ENCODE measurements around the gene ANO3.
A peak's percentile ranks its signal among the peaks of the same experiment; 100 is the strongest.

The ANO3 gene

DNA sequence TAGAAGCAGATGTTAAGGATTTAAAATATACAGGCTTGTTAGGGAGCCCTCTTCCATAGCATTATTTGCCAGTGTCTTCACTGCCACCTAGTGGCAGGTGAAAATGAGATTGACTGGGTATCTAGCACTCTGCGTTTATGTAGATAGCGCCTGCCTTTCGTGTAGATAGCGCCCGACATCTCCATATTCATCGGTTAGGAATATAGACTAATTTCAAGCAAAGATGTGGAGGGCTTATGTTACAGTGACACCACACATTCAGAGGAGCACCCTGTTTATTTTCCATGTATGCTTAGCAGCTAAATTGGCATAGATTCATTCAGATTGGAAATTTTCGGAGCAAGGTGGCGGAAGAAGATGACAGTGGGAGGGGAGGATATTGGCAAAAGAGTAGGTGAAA lies 318.0 kb downstream of the ANO3 start:
- DNase-seq, result peak; percentile 53

DNA sequence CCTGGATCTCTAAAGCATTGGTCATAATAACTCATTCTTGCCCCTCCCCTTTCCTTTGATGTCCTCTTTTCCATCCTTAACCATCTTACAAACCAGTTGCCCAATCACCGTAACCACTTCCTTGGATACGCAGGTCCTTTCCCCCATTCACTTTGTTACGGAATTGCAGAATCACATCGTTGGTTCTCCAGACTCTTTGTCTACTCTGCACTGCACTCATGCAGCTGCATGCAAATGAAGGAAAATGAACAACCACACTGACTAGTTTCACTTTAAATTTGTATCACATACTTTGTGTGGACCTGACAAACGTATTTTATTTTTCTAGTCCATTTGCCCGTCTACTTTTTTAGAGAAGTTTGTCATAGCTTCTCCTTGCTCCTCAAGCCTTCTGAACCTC lies 320.0 kb downstream of the ANO3 start:
- DNase-seq, result no peak

DNA sequence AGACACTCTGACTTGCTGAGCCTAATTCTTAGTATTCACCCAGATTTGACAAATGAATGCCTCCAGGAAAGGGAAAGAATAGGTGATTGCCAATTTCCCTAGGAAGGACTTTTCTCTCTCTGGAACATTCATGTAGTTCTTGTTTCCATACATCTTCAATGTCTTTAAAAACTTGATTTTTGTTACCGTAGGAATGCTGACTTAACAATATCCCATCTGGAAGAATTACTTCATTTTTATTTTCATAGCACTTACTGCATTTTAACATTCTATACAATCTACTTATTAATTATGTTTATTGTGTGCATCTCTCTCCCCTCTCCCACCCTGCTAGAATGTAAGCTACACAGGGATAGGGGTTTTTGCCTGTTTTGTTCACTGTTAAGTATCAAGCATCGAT lies 323.4 kb downstream of the ANO3 start:
- no peak for DNase-seq

GRCh38 chr11:26662916-26663315 lies 331.0 kb downstream of the ANO3 start:
- no peak for DNase-seq

DNA sequence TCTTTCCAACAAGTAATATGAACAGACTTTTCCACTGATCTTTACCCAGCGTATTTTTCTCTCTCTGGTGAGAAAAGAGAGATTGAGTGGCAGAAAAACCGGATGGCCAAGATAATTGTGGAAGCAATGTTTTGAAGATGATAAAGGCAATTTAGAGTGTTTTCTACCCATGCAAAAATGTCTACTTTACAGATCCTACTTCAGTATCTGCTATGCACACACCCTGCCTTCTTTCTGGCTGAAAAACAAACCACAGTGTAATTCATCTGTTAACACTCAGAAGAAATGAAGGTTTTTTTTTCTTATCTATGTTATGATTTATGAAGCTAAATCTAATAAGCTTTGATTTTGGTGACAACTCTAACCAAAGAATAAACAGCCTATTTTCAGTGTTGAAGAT lies 333.1 kb downstream of the ANO3 start:
- no peak for DNase-seq

DNA sequence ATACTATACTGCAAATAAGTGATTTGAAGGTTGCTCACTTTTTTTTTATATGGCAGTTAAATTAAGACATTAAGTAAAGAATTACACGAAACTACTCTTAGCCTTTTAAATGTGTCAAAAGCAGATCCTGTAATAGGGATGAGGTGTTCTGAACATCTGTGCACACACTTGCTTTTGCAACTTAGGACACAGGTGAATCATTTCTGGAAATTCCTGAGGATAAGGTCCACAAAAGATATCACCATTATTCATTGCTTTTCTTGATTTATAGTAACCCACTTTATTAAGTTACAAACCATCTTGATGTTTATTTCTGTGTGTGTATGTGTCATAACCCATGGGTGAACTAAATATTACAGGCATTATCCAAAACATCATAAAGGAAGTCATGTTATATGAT lies 334.0 kb downstream of the ANO3 start:
- DNase-seq, result no peak

DNA sequence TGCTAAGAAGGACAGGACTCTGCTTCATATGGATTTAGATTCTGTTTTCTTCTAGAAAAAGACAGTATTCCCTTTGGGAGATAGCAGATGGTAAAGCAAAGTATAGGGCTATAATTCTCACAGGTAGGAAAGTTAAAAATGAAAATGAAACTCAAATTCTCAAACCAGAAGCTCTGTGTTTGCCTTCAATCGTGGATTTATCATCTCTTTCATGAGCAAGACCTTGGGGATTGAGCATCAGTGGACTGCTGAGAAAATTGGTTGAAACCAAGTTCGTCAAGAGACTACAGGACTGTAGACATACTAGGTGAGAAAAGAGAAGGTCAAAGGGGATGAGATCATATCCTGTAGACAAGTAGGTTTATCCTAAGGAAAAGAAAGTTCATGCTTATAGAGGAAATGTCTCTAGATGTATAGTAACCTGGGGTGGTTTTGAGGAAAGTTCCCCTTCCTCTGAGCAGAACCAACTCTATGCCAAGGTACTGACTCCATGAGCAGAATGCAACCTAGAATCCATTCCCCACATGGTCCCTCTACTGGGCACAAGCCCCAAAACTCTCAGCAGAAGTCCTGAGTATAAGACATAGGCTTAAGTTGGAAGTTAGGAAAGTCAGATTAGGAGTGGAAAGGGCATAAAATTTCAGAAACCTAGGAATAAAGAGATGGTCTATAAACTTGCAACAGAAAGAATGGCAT lies 343.5 kb downstream of the ANO3 start:
- DNase-seq, result no peak

- no peak for DNase-seq
Measured at GRCh38 chr11:26676641-26677040, 344.7 kb downstream of the ANO3 start.

GRCh38 chr11:26677566-26677965 lies 345.6 kb downstream of the ANO3 start:
- DNase-seq, result no peak

DNA sequence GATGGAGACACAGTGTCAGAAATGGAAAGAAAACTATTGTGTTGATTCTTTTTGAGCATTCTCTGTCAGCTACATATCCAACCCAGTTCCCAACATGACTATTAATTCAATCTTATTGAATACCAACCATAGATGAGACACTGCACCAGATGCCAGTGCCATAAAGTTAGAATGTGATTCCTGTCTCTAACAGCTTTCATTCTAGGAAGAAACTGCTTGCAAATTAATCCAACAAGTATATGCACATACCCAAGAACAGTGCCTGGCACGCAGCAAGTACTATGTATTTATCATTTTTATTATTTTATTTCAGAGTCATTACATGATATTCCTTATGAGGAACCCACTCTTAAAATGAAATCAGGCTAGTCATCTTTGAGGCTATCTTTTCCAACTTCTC lies 355.4 kb downstream of the ANO3 start:
- DNase-seq, result no peak

- no peak for DNase-seq
Measured at GRCh38 chr11:26688701-26689100, 356.8 kb downstream of the ANO3 start.

DNA sequence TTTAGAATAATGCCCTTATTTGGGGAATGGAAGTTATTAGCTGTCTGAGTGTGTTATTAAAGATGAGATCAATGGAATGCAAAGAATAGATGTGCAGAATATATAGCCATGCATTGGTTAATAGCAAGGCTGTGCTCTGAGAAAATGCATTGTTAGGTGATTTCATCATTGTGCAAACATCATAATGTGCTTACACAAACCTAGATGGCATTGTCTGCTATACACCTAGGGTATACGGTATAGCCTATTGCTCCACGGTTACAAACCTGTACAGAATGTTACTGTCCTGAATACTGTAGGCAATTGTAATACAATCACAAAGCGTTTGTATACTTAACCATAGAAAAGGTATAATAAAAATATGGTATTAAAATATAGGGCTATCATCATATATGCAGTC lies 364.4 kb downstream of the ANO3 start:
- no peak for DNase-seq

GRCh38 chr11:26698224-26698623 lies 366.3 kb downstream of the ANO3 start:
- DNase-seq, result no peak

- DNase-seq, result no peak
Measured at GRCh38 chr11:26700574-26701235, 368.8 kb downstream of the ANO3 start.

DNA sequence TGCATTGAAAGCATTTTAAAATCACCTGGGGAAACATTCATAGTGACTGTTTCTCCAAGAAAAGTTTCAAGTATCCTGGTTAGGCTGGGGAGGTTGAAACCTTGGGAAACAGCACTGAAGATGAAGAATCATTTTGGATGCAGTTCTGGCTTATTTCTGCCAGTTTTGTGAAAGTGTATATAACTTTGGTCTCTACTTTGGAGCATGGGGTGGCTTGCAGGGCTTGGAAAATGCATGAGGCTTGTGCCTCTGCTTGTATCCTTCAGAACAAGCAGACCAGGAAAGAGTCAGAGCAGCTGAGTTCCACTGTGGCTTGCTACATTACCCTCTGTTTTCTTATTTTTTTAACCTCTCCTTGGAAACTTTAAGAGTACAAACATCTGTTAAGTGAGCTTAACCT lies 370.5 kb downstream of the ANO3 start:
- no peak for DNase-seq

- DNase-seq, result no peak
Measured at GRCh38 chr11:26703411-26704191, 371.7 kb downstream of the ANO3 start.

DNA sequence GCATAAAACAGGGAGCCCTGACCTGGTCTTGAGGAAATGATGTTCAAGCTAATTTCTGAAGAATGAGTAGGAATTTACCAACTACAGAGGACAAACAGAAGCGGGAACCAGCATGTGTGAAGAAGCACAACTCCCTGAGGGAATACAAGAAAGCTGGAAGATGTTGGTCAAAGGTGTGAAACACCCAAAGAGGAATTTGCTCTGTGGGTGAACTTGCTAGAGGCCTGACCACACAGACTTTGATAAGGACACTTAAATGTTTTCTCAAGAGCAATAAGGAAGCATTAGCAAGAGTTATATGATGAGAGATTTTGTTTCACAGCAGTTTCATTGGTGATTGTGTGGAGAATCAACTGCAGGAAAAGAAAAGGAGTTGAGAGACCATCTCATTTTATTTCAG lies 372.3 kb downstream of the ANO3 start:
- no peak for DNase-seq

- DNase-seq, result no peak
Measured at GRCh38 chr11:26706181-26706580, 374.3 kb downstream of the ANO3 start.

- no peak for DNase-seq
Measured at GRCh38 chr11:26708736-26709456, 377.0 kb downstream of the ANO3 start.

DNA sequence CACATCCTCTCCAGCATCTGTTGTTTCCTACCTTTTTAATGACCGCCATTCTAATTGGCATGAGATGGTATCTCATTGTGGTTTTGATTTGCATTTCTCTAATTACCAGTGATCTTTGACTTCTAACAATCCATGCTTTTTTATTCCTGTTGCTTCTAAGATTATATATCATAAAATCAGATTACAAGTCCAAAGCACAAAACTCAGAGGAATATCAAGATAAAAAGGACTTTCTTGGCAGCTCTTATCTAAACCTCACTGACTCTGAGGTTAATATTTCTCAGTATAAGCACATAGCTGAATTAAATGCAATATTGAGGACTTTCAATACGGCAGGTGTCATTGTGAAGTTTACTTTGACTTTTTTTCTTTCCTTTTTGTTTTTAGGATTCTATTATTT lies 378.6 kb downstream of the ANO3 start:
- DNase-seq, result no peak

GRCh38 chr11:26712497-26712896 lies 380.6 kb downstream of the ANO3 start:
- no peak for DNase-seq
